ENCODE results near the gene PPP1CA.
"Not testable (repeated sequence)": the region's sequence is repeated elsewhere in the genome, so short reads cannot be mapped to it uniquely, and the experiment has no call there.

PPP1CA gene

DNA sequence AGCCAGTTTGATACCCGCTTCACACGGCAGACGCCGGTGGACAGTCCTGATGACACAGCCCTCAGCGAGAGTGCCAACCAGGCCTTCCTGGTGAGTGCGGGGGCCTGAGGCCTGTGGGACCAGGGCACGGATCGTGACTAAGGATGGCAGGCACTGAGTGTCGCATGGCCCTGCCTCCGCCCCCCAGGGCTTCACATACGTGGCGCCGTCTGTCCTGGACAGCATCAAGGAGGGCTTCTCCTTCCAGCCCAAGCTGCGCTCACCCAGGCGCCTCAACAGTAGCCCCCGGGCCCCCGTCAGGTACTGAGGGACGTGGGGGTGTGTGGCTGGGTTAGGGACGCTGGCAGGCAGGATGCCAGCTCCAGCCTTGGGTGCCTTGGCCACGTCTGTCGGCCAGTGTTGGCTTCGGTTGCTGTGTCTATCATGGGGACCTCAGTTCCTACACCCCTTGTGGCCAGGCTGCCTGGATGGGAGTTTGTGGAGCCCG, 32.8 kb upstream of the PPP1CA start:
- no peak for DNase-seq

GRCh38 chr11:67433536-67434394, 32.1 kb upstream of the PPP1CA start:
- no peak for DNase-seq

DNA sequence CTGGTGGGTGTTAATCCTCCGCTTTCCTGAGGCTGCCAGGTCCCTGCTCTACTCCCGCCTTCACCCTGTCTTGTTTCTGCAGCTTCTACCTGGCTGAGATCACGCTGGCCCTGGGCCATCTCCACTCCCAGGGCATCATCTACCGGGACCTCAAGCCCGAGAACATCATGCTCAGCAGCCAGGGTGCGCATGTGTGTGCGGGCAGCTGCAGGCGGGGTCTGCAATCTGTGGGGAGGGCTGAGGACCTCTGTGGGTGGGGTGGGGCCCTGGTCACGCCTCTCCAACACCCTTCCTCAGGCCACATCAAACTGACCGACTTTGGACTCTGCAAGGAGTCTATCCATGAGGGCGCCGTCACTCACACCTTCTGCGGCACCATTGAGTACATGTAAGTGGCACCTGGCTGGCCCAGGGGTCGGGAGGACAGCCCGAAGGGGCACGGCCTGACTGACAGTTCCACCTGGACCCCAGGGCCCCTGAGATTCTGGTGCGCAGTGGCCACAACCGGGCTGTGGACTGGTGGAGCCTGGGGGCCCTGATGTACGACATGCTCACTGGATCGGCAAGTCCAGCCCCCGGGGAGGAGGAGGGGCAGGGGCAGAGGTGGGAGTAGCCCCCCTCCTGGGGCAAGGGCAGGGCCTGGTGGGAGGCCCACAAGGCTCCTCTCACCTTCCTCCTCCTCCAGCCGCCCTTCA, 31.1 kb upstream of the PPP1CA start:
- no peak for DNase-seq

- no peak for DNase-seq
Measured at GRCh38 chr11:67431346-67432249, 29.9 kb upstream of the PPP1CA start.

GRCh38 chr11:67429722-67430121, 28.1 kb upstream of the PPP1CA start:
- DNase-seq: no peak

GRCh38 chr11:67429038-67429668, 27.5 kb upstream of the PPP1CA start:
- DNase-seq: no peak

GRCh38 chr11:67428052-67429001, 26.7 kb upstream of the PPP1CA start, which contains the start of gene RPS6KB2:
Gene RPS6KB2, plus strand, starts transcription at chr11:67428494. Its CDS starts 52 bp downstream, at chr11:67428546.
- DNase-seq: peak; percentile 99

GRCh38 chr11:67427364-67427859, 25.8 kb upstream of the PPP1CA start:
- DNase-seq: not testable (repeated sequence)

DNA sequence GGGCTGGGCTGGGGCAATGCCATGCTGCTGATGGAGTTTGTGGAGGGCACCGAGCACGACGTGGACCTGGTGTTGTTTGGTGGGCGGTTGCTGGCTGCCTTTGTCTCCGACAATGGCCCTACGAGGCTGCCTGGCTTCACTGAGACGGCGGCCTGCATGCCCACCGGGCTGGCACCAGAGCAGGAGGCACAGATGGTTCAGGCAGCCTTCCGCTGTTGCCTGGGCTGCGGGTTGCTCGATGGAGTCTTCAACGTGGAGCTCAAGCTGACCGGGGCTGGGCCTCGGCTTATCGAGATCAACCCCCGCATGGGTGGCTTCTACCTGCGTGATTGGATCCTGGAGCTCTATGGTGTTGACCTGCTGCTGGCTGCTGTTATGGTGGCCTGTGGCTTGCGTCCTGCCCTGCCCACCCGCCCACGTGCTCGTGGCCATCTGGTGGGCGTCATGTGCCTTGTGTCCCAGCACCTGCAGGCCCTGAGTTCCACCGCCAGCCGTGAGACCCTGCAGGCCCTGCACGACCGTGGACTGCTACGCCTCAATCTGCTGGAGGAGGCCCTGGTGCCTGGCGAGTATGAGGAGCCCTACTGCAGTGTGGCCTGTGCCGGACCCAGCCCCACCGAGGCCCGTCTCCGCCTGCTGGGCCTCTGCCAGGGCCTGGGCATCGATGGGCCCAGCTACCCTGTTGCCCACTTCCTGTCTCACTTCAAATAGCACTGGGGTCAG, 22.4 kb upstream of the PPP1CA start:
- no peak for DNase-seq

DNA sequence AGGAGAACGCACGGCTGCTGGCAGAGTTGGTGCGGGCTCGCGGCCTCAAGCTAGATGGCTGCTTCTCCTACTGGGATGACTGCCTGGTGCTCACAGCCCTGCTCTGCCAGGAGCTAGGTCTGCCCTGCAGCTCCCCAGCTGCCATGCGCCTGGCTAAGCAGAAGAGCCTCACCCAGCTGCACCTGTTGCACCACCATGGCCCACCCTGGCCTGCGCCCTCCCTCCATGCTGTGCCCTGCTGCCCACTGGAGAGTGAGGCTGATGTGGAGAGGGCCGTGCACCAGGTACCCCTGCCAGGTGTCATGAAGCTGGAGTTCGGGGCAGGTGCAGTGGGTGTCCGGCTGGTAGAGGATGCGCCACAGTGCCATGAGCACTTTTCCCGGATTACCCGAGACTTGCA, 21.8 kb upstream of the PPP1CA start:
- DNase-seq: no peak

GRCh38 chr11:67422891-67423290, 21.2 kb upstream of the PPP1CA start:
- no peak for DNase-seq

GRCh38 chr11:67421430-67422031, 19.9 kb upstream of the PPP1CA start:
- no peak for DNase-seq

DNA sequence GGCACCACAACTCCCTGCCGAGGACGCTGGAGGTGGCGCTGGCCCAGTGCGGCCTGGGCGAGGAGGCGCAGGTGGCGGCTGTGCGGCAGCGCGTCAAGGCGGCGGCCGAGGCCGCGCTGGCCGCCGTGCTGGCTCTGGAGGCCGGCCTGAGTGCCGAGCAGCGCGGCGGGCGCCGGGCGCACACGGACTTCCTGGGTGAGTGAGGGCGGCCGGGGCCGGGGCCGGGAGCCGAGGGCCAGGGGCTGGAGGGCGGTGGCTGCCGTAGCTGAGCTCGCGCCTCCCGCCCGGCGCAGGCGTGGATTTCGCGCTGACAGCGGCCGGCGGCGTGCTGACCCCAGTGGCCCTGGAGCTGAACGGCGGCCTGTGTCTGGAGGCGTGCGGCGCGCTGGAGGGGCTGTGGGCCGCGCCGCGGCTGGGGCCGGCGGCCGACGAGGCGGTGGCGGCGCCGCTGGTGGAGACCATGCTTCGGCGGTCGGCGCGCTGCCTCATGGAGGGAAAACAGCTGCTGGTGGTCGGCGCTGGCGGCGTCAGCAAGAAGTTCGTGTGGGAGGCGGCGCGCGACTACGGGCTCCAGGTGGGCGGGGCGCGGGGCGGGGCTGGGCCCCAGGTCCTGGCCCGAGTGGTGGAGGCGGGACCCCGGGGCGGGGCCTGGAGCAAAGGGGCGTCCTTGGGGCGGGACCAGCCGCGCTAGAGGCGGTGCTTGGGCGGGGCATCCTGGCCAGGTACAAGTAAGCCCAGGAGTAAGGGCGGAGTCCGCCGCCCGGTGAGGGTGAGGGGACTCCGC, 19.2 kb upstream of the PPP1CA start:
- peak; percentile 97 for DNase-seq

GRCh38 chr11:67420147-67420645, 18.5 kb upstream of the PPP1CA start:
- no peak for DNase-seq

- no peak for DNase-seq
Measured at GRCh38 chr11:67419325-67420049, 17.8 kb upstream of the PPP1CA start.

GRCh38 chr11:67418476-67419281, 17.0 kb upstream of the PPP1CA start:
- peak; percentile 85 for DNase-seq

DNA sequence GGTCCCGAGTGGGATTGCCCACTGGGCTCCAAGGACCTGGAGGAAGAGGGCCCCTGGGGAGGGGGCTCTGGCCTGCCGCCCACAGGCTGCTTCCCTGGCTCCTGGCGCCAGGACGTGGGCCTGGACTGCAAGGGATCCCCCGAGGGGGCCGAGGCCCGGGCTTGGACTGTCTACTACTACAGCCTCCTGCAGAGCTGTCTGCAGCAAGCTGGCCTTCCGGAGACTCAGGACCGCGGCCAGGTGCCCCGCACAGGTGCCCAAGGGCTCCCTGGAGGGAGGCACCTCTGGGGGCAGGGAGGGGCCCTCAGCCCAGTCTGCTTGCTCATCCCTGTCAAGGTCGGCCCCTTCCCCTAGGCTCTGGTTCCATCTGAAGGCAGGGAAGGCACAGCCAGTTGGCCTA, 15.8 kb upstream of the PPP1CA start:
- no peak for DNase-seq
